Natural killer cell (primary cell): Measurements from ENCODE around the gene DMBX1. TPM values are rescaled to one million over a fixed set of nuclear protein-coding genes. Genes with fewer than 3 reads are reported as not detected.

Experiments used
- ATAC-seq, 3 donors: fragments of 150-1000 bp in 2 of 3; fragments of 200-7000 bp in 1 of 3; cut with Tn5 transposase; 1 replicate in 1 of 3; 2 replicates in 2 of 3; pipeline ENCODE4 v1.10.0; 2021; ENCODE audit warnings: mild to moderate bottlenecking in 2 of 3, moderate library complexity in 2 of 3
- DNase-seq, 2 donors: peaks; one replicate each; pipeline versions ENCODE4 v3.0.0 to v3.0.0-alpha.2; 2013 to 2021; ENCODE audit warnings: mixed read lengths in 1 of 2
- H3K27ac ChIP-seq: one replicate; pipeline ENCODE4 v1.5.1; 2013; ENCODE audit warnings: mild to moderate bottlenecking, low read length
- H3K27me3 ChIP-seq: one replicate; pipeline ENCODE4 v1.6.1; 2013; ENCODE audit warnings: low read length; ENCODE audit not compliant: control insufficient read depth, insufficient read depth
- H3K36me3 ChIP-seq: one replicate; pipeline ENCODE4 v1.6.1; 2013; ENCODE audit warnings: low read length; ENCODE audit not compliant: control insufficient read depth, insufficient read depth
- H3K4me1 ChIP-seq: one replicate; pipeline ENCODE4 v1.6.1; 2013; ENCODE audit warnings: low read length; ENCODE audit not compliant: control insufficient read depth, insufficient read depth
- H3K4me3 ChIP-seq: one replicate; pipeline ENCODE4 v1.5.1; 2013; ENCODE audit warnings: low read length
- H3K9me3 ChIP-seq: one replicate; pipeline ENCODE4 v1.6.1; 2013; ENCODE audit warnings: low read length; ENCODE audit not compliant: control insufficient read depth, insufficient read depth
- H3K27ac Mint-ChIP-seq, 2 donors: one replicate each; pipeline ENCODE4 v1.8.0; 2022; ENCODE audit warnings: mild to moderate bottlenecking in 2 of 2, mixed read lengths in 2 of 2, moderate library complexity in 1 of 2
- H3K27me3 Mint-ChIP-seq, 2 donors: one replicate each; pipeline ENCODE4 v1.8.0; 2022; ENCODE audit warnings: low read depth in 2 of 2, mixed read lengths in 2 of 2
- H3K36me3 Mint-ChIP-seq: one replicate; pipeline ENCODE4 v1.8.0; 2022; ENCODE audit warnings: mixed read lengths
- H3K4me1 Mint-ChIP-seq, 2 donors: one replicate each; pipeline ENCODE4 v1.8.0; 2022; ENCODE audit warnings: mixed read lengths in 2 of 2
- H3K4me3 Mint-ChIP-seq: one replicate; pipeline ENCODE4 v1.8.0; 2022; ENCODE audit warnings: mild to moderate bottlenecking, moderate library complexity, mixed read lengths
- H3K9me3 Mint-ChIP-seq, 2 donors: one replicate each; pipeline ENCODE4 v1.8.0; 2022; ENCODE audit warnings: mixed read lengths in 2 of 2
- WGBS: methylation state at CpG from one replicate; pipeline ENCODE4 v1.1.7; 2013; ENCODE audit warnings: missing lambda C conversion rate; ENCODE audit not compliant: insufficient coverage; 5-methylcytosine and 5-hydroxymethylcytosine counted together
- intact Hi-C: fragments of 100-400 bp; cut with micrococcal nuclease; formaldehyde crosslinking; loops from one replicate; pipeline ENCODE4 v1.14.2; 2022
- total RNA-seq, 4 donors: library from RNA; stranded (reverse); fragments of 120-200 nt in 1 of 4; gene quantifications; one replicate each; pipeline versions ENCODE4 v1.2.3 to v1.2.4, GENCODE V29; 2013 to 2022
- TF ChIP-seq, protein P1 (sequence below): fragments of 200-600 bp; IDR thresholded peaks from one replicate; pipeline ENCODE4 v1.8.0; 2022; ENCODE audit warnings: antibody characterized with exemption

DMBX1 gene
- total RNA-seq, 3 donors from 2014 or later (not counting 1 experiment from before 2014, with no cell fraction given) = not detected

DNA sequence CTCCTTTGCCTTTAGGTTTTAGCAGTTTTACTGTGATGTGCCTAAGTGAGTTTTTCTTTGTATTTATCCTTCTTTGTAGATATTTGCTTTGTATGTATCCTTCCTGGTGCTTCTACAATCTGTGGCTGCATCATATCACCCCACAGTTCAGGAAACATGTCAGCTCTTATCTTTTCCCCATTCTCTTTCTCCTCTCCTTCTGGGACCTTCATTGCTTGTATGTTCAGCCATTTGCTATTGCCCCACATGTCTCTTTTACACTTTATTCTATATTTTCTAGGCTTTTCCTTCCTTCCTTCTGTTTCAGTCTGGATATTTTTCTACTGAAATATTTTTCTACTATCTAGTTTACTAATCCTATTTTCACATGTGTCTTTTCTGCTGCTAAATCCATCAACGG is 46.9 kb downstream of the DMBX1 start:
- H3K27me3 ChIP-seq = no peaks in the 10 kb centered on the region
- ATAC-seq (no peak), DNase-seq (no peak)
- no peak overlapping the region for H3K27ac ChIP-seq
- H3K4me3 ChIP-seq = no peak overlapping the region
- H3K9me3 ChIP-seq = no peaks in the 10 kb centered on the region
- H3K27ac Mint-ChIP-seq = no peak overlapping the region
- H3K36me3 ChIP-seq = no peaks in the 10 kb centered on the region
- no peaks in the 10 kb centered on the region for H3K36me3 Mint-ChIP-seq
- TF ChIP-seq, protein P1, sequence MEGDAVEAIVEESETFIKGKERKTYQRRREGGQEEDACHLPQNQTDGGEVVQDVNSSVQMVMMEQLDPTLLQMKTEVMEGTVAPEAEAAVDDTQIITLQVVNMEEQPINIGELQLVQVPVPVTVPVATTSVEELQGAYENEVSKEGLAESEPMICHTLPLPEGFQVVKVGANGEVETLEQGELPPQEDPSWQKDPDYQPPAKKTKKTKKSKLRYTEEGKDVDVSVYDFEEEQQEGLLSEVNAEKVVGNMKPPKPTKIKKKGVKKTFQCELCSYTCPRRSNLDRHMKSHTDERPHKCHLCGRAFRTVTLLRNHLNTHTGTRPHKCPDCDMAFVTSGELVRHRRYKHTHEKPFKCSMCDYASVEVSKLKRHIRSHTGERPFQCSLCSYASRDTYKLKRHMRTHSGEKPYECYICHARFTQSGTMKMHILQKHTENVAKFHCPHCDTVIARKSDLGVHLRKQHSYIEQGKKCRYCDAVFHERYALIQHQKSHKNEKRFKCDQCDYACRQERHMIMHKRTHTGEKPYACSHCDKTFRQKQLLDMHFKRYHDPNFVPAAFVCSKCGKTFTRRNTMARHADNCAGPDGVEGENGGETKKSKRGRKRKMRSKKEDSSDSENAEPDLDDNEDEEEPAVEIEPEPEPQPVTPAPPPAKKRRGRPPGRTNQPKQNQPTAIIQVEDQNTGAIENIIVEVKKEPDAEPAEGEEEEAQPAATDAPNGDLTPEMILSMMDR = no peak
- peaks cover 20 to 27% of the 10 kb centered on the region in 2 donors for H3K27me3 Mint-ChIP-seq
- H3K9me3 Mint-ChIP-seq = no peaks in the 10 kb centered on the region
- H3K4me1 Mint-ChIP-seq = peaks cover 5 to 6% of the 10 kb centered on the region in 2 donors
- peaks cover 13% of the 10 kb centered on the region for H3K4me1 ChIP-seq
- intact Hi-C loops = no loop called here
- H3K4me3 Mint-ChIP-seq = peak overlapping the region; percentile 8
- no CpG with 5 or more reads among the region's 1 CpG for WGBS

DNA sequence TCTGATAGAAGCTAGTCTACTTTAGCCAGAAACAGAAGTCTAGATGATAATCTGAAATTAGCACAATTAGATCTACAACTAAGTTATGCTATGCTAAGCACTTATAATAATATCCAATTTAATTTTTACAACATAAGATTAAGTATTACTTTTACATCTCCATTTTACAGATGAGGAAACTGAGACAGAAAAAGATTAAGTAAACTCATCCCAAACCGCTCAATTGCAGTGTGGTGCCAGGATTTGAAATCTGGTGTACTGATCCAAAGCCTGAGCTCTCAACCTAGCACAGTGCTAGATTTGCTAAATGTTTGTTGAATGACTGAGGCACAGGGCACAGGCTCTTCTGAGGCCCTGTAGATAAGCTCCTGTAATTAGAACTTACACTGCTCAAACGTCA is 48.0 kb downstream of the DMBX1 start:
- Mint-ChIP-seq H3K4me3 (no peak overlapping the region), H3K9me3 (no peaks in the 10 kb centered on the region), H3K27me3 (peaks cover 29 to 31% of the 10 kb centered on the region in 2 donors), H3K36me3 (no peaks in the 10 kb centered on the region), H3K4me1 (peaks cover 5 to 6% of the 10 kb centered on the region in 2 donors), H3K27ac (no peak overlapping the region)
- ATAC-seq (no peak), DNase-seq (no peak)
- intact Hi-C loops = no loop called here
- Histone ChIP-seq H3K9me3 (no peaks in the 10 kb centered on the region), H3K4me3 (no peak overlapping the region), H3K27me3 (no peaks in the 10 kb centered on the region), H3K27ac (no peak overlapping the region), H3K4me1 (peaks cover 8% of the 10 kb centered on the region), H3K36me3 (no peaks in the 10 kb centered on the region)
- WGBS = 77% methylated on average over 2 of the region's 2 CpGs
- TF ChIP-seq, protein P1 = no peak

DNA sequence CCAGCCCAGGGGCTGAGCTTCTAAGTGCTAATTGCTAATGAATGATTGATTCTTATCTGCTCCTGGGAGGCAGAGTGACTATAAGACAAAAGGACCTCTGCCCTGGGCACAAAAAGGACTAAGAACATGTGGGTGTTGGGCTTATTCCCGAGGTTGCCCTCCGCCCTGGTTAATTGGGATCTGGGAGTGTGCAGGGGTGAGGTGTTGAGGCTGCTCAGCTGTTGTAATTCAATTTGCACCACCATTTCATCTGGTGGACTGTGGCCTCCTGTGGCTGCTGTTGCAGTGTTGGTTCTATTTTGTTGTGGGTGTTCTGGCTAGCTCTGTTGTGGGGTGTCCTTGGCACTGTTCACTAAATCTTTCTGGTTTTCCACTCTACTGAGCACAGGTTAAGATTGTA is 48.5 kb downstream of the DMBX1 start:
- Mint-ChIP-seq H3K9me3 (no peaks in the 10 kb centered on the region), H3K27me3 (peaks cover 34 to 36% of the 10 kb centered on the region in 2 donors), H3K36me3 (no peaks in the 10 kb centered on the region), H3K4me3 (no peak overlapping the region), H3K27ac (no peak overlapping the region), H3K4me1 (peaks cover 5 to 6% of the 10 kb centered on the region in 2 donors)
- intact Hi-C loops = no loop called here
- Histone ChIP-seq H3K36me3 (no peaks in the 10 kb centered on the region), H3K9me3 (no peaks in the 10 kb centered on the region), H3K4me1 (peaks cover 6% of the 10 kb centered on the region), H3K27me3 (peaks cover under 1% of the 10 kb centered on the region), H3K4me3 (no peak overlapping the region), H3K27ac (no peak overlapping the region)
- TF ChIP-seq, protein P1 = no peak
- DNase-seq (no peak), ATAC-seq (no peak)
- WGBS = 73% methylated on average over 2 of the region's 2 CpGs

Other genes with a start within 250 kb of the DMBX1 start
- 1 to 10 TPM; 1.8 to 2.3 (median 1.8) TPM for gene RAD54L, start 242.1 kb upstream of the DMBX1 start, total RNA-seq
- 10 to 100 TPM; 35.0 to 43.9 (median 35.8) TPM for gene LRRC41, start 186.2 kb upstream of the DMBX1 start, total RNA-seq
- 100 to 1,000 TPM in 2 of 3 donors, 10 to 100 TPM in 1; 91.1 to 120 (median 107) TPM for gene UQCRH, start 186.1 kb upstream of the DMBX1 start, total RNA-seq
- gene NSUN4, start 149.0 kb upstream of the DMBX1 start, total RNA-seq = 10 to 100 TPM; 25.9 to 41.0 (median 36.3) TPM
- gene FAAH, start 95.5 kb upstream of the DMBX1 start, total RNA-seq = 1 to 10 TPM; 4.7 to 10.0 (median 7.9) TPM
- under 1 TPM in 1 of 3 donors, not detected in 2; 0.20 TPM for gene KNCN, start 61.8 kb downstream of the DMBX1 start, total RNA-seq
- gene MKNK1, start 114.4 kb downstream of the DMBX1 start, total RNA-seq = 10 to 100 TPM; 59.5 to 81.5 (median 65.5) TPM
- 10 to 100 TPM; 16.7 to 25.1 (median 19.2) TPM for gene MOB3C, start 127.0 kb downstream of the DMBX1 start, total RNA-seq
- 10 to 100 TPM; 18.0 to 21.7 (median 19.0) TPM for gene ATPAF1, start 178.5 kb downstream of the DMBX1 start, total RNA-seq
- gene TEX38, start 182.0 kb downstream of the DMBX1 start, total RNA-seq = under 1 TPM in 2 of 3 donors, not detected in 1; 0.26 to 0.75 TPM
- gene EFCAB14, start 229.3 kb downstream of the DMBX1 start, total RNA-seq = 100 to 1,000 TPM in 2 of 3 donors, 10 to 100 TPM in 1; 77.7 to 130 (median 119) TPM